UCSD-AML1 (cell line): Measurements from ENCODE around the gene CNTN4.
"Not testable (repeated sequence)": the region's sequence is repeated elsewhere in the genome, so short reads cannot be mapped to it uniquely, and the experiment has no call there.

Experiments
- DNase-seq: peaks from one replicate; lab custom pipeline; 2025; ENCODE audit not compliant: unreplicated experiment; lab: John Stamatoyannopoulos, UW

CNTN4 gene

GRCh38 chr3:2889736-2890135 lies 791.1 kb downstream of the CNTN4 start:
- DNase-seq: no peak

GRCh38 chr3:2896308-2896939 lies 797.8 kb downstream of the CNTN4 start:
- no peak for DNase-seq

- no peak for DNase-seq
These were observed 799.2 kb downstream of the CNTN4 start for GRCh38 chr3:2897821-2898220.

GRCh38 chr3:2898591-2899353 lies 800.1 kb downstream of the CNTN4 start:
- DNase-seq: no peak

GRCh38 chr3:2904054-2904453 lies 805.4 kb downstream of the CNTN4 start:
- DNase-seq: no peak

- DNase-seq: no peak
These were observed 810.2 kb downstream of the CNTN4 start for GRCh38 chr3:2908693-2909351.

- no peak for DNase-seq
These were observed 812.3 kb downstream of the CNTN4 start for GRCh38 chr3:2910997-2911396.

GRCh38 chr3:2915826-2916225 lies 817.2 kb downstream of the CNTN4 start:
- DNase-seq: no peak

- DNase-seq: not testable (repeated sequence)
These were observed 818.0 kb downstream of the CNTN4 start for GRCh38 chr3:2916640-2917039.

GRCh38 chr3:2920103-2920502 lies 821.4 kb downstream of the CNTN4 start:
- DNase-seq: no peak

GRCh38 chr3:2921452-2921851 lies 822.8 kb downstream of the CNTN4 start:
- DNase-seq: no peak

- DNase-seq: no peak
These were observed 823.2 kb downstream of the CNTN4 start for GRCh38 chr3:2921903-2922302.

- DNase-seq: no peak
These were observed 824.7 kb downstream of the CNTN4 start for GRCh38 chr3:2923390-2923789.

- no peak for DNase-seq
These were observed 828.6 kb downstream of the CNTN4 start for GRCh38 chr3:2927259-2927658.

GRCh38 chr3:2929574-2929973 lies 830.9 kb downstream of the CNTN4 start:
- DNase-seq: no peak

- DNase-seq: no peak
These were observed 832.6 kb downstream of the CNTN4 start for GRCh38 chr3:2931265-2931664.

GRCh38 chr3:2934541-2934940 lies 835.9 kb downstream of the CNTN4 start:
- DNase-seq: no peak

- no peak for DNase-seq
These were observed 838.4 kb downstream of the CNTN4 start for GRCh38 chr3:2937055-2937454.

- DNase-seq: no peak
These were observed 838.9 kb downstream of the CNTN4 start for GRCh38 chr3:2937592-2937991.

GRCh38 chr3:2938711-2939110 lies 840.0 kb downstream of the CNTN4 start:
- DNase-seq: no peak

GRCh38 chr3:2940062-2940461 lies 841.4 kb downstream of the CNTN4 start:
- no peak for DNase-seq

- no peak for DNase-seq
These were observed 846.0 kb downstream of the CNTN4 start for GRCh38 chr3:2944628-2945027.
